GM18508 (cell line): ENCODE measurements around the gene RTTN.

Experiments
- ATAC-seq: cut with Tn5 transposase; IDR thresholded peaks from one replicate; pipeline ENCODE4 v1.9.1; 2021; ENCODE audit warnings: moderate number of reproducible peaks; ENCODE audit not compliant: insufficient read depth, unreplicated experiment

RTTN gene

GRCh38 chr18:69954719-69955480 lies 250.6 kb downstream of the RTTN start:
- no peak for ATAC-seq

- ATAC-seq = no peak
Observed at GRCh38 chr18:69953191-69953590, 252.3 kb downstream of the RTTN start.
